GM12892 (cell line): ENCODE measurements around the gene TBC1D2B.
"Not testable (repeated sequence)": the region's sequence is repeated elsewhere in the genome, so short reads cannot be mapped to it uniquely, and the experiment has no call there.

Experiments used
- DNase-seq: peaks from one replicate; pipeline ENCODE4 v3.0.0; 2011; ENCODE audit not compliant: insufficient read length
- FAIRE-seq: peaks from 2 replicates; lab custom pipeline; 2011; peaks lifted over from hg19 to GRCh38; lab: Jason Lieb, UNC
- POLR2A ChIP-seq: IDR thresholded peaks from 2 replicates; pipeline ENCODE4 v1.6.1; 2011; ENCODE audit warnings: low read depth, low read length, control low read depth
- POLR2AphosphoS5 ChIP-seq: IDR thresholded peaks from 2 replicates; pipeline ENCODE4 v1.6.1; 2011; ENCODE audit warnings: low read depth, low read length, control low read depth
- TAF1 ChIP-seq: IDR thresholded peaks from 2 replicates; pipeline ENCODE4 v1.6.1; 2011; ENCODE audit warnings: low read depth, mild to moderate bottlenecking, control low read depth, low read length, borderline replicate concordance

The TBC1D2B gene

DNA sequence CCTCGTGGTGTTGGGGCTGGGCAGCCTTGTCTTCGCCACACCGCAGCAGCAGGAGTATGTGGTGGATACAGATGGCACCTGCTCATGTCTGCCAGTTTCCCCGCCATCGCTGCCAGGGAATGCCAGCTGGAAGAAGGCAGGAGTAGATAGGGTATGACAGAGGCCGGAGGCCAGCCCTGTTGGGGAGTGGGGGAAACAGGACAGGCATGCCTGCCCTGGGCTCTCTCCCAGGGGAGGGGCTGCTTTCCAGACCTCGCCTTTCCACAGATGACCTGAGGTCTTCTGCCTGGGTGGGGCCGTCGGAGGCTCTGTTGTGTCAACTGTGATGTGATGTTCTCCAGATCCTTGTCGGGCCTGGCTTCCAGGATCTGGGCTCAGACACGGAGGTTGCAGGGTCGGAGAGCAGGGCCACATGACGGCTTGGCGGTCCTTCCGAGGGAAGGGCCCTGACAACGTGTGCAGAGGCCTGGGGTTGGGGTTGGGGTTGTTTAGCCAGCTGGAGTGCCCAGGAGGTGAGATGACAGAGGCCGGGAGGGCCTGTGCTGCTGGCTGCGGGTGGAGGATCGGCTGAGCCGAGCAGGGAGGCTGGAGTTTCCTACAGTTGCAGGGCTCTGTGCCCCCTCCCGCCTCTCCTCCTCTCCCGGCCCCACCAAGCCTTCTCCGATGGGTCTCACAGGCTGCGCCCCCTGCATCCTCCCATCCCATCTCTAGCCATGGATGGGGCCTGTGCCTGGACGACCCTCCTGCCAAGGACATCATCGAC, 102.0 kb downstream of the TBC1D2B start:
- no peak for DNase-seq
- FAIRE-seq: no peak
- no peak for TF ChIP-seq POLR2AphosphoS5
- no peak for TF ChIP-seq POLR2A
- no peak for TF ChIP-seq TAF1

GRCh38 chr15:77974416-77975331, 102.8 kb downstream of the TBC1D2B start:
- FAIRE-seq (no peak), DNase-seq (no peak)
- TF ChIP-seq POLR2A: no peak
- TF ChIP-seq POLR2AphosphoS5: no peak
- no peak for TF ChIP-seq TAF1

DNA sequence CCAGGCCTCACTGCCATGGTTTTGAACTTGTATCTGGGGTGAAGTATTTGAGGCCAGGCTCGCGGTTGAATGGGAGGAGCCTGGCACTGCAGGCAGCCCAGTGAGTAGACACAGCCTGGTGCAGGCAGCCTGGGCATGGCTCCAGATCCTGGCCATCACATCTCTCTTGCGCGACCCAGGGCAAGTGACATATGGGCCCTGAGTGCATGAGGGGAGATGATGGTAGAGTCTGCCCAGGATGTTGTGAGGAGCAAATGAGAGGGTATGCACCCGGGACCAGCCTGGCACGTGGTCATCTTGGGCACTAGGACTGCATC, 103.5 kb downstream of the TBC1D2B start:
- TF ChIP-seq TAF1 (no peak), POLR2AphosphoS5 (no peak), POLR2A (no peak)
- FAIRE-seq: no peak
- no peak for DNase-seq

- DNase-seq, FAIRE-seq: not testable (repeated sequence)
Measured at GRCh38 chr15:77973273-77974097, 104.0 kb downstream of the TBC1D2B start.

GRCh38 chr15:77972706-77973105, 104.8 kb downstream of the TBC1D2B start:
- not testable (repeated sequence) for FAIRE-seq, DNase-seq

DNA sequence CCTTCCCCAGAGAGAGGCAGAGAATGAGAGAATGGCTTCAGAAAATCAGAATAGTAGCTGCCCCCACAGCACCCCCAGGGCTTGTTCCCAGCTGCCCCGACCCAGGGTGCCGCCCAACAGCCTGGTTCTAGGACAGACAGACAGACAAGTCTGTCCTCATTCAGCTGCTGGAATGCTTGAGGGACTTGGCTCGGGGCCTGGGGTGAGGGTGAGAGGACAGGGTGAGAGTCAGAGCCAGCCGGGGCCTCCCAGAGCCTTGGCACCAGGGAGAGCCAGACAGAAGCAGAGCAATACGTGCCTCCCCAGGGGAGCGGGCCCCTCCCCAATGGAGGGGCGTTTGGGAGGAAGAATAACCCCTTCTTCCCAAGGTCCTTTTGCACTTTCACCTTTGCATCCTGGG, 105.6 kb downstream of the TBC1D2B start:
- not testable (repeated sequence) for DNase-seq, FAIRE-seq

GRCh38 chr15:77970813-77971360, 106.6 kb downstream of the TBC1D2B start:
- FAIRE-seq, DNase-seq: not testable (repeated sequence)

GRCh38 chr15:77969055-77969454, 108.5 kb downstream of the TBC1D2B start:
- FAIRE-seq: no peak
- no peak for TF ChIP-seq POLR2A
- TF ChIP-seq POLR2AphosphoS5: no peak
- no peak for TF ChIP-seq TAF1
- DNase-seq: no peak

GRCh38 chr15:77967798-77968197, 109.7 kb downstream of the TBC1D2B start:
- TF ChIP-seq POLR2A (no peak), POLR2AphosphoS5 (no peak), TAF1 (no peak)
- DNase-seq (no peak), FAIRE-seq (no peak)

- FAIRE-seq, DNase-seq: not testable (repeated sequence)
Measured at GRCh38 chr15:77967235-77967615, 110.3 kb downstream of the TBC1D2B start.

GRCh38 chr15:77966540-77967234, 110.8 kb downstream of the TBC1D2B start:
- DNase-seq: no peak
- peak; percentile 53 for FAIRE-seq
- TF ChIP-seq TAF1: no peak
- TF ChIP-seq POLR2AphosphoS5: no peak
- TF ChIP-seq POLR2A: no peak
